SH-SY5Y (cell line): ENCODE results near the gene SLC25A5.

Experiments
- GATA2 ChIP-seq: IDR thresholded peaks from 2 replicates; pipeline ENCODE4 v1.6.1; 2011; ENCODE audit warnings: mild to moderate bottlenecking, low read depth, low read length
- GATA3 ChIP-seq: IDR thresholded peaks from 2 replicates; pipeline ENCODE4 v1.6.1; 2011; ENCODE audit warnings: low read depth, mild to moderate bottlenecking, low read length, moderate library complexity

GRCh38 chrX:119424999-119425398, 43.2 kb upstream of the SLC25A5 start:
- TF ChIP-seq GATA2 (no peak), GATA3 (no peak)
